Aortic smooth muscle cell (primary cell): ENCODE results near the gene AP4B1. TPM values are rescaled to one million over a fixed set of nuclear protein-coding genes. Genes with fewer than 3 reads are reported as not detected.

Source experiments
- total RNA-seq: library from RNA; depleted of rRNA; stranded (reverse); fragments of >200 nt; gene quantifications from 2 replicates; pipeline ENCODE4 v1.2.3, GENCODE V29; 2014

Gene AP4B1
- 13.4 and 17.8 TPM in 2 replicates for total RNA-seq

DNA sequence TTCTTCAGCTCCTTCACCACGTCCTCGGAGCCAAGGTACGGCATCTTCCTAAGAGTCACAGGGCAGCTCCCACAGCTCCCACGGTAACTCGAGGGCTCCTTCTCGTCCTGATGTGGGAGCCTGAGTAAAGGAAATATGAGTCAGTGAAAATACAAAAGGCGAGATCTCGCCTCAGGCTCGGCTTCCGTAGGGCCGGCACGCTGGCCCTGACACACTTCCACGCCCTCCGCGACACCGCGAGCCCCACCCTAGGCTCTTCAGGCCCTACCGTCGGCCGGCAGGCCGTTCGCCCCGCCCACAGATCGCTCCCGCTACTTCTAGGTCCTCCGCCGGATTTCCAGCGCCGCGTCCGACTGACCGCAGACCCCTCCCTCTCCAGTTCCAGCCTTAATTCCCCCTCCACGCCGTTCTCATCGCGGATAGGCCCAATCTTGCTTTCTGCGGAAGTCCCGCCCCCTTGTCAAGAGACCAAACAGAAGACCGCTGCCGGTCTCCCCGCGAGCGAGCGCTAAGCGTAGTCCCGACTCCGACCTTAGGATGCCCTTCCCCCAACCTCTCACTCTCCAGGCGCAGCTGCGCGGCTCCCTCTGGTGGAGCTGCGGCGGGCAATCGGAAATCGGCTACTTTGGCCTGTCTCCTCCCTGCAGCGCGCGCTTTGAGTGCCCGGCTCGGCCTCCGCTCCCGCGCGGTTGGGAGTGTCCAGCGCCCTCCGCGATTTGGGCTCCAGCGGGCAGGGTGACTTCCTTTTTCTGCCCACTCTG is at the start of gene AP4B1, which contains the start of gene DCLRE1B:
TSS of gene AP4B1 (minus strand) at position 126 of the 761 bp plus-strand sequence. CDS start at position 44, 82 bp downstream.
TSS of gene DCLRE1B (plus strand) at position 653 of the 761 bp plus-strand sequence. CDS start 261 bp downstream, outside the sequence.

DNA sequence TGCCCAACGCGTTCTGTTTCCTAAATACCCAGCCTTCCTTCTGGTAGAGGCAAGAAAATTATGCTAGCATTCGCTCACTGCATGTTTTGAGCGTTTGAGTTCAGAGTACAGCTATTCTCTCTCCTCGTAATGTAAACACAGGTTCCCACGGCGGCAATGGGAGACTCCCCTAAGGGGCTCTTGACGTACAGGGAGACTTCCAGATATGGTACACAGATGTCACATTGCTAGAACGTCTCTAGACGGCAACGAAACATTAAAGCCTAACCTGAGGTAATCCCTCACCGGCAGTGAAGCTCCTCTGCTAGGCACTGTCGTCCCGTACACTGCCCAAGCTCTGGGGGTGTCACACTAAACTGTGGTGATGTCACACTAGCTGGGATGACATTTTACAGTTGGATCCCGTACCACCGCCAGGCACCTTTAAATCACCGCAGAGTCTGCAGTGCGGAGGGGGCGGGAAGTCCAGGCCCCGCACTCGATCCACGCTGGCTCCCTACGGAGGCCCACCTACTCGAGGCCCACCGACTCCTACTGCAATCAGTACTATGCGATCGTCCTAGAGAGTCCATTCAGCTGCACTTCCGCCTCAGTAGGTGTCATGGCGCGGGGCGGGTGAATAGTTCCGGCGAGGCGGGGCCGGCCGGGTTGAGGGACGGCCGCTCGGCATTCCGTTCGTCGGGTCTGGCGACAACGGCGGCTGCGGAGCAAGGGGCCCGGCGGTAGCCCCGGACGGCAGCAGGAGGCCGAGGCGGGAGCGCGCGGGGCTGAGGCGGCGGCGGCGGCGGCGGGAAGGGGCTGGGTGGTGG is 24.5 kb upstream of the AP4B1 start, which contains the start of gene HIPK1:
TSS of gene HIPK1 (plus strand) at position 384 of the 809 bp plus-strand sequence.

DNA sequence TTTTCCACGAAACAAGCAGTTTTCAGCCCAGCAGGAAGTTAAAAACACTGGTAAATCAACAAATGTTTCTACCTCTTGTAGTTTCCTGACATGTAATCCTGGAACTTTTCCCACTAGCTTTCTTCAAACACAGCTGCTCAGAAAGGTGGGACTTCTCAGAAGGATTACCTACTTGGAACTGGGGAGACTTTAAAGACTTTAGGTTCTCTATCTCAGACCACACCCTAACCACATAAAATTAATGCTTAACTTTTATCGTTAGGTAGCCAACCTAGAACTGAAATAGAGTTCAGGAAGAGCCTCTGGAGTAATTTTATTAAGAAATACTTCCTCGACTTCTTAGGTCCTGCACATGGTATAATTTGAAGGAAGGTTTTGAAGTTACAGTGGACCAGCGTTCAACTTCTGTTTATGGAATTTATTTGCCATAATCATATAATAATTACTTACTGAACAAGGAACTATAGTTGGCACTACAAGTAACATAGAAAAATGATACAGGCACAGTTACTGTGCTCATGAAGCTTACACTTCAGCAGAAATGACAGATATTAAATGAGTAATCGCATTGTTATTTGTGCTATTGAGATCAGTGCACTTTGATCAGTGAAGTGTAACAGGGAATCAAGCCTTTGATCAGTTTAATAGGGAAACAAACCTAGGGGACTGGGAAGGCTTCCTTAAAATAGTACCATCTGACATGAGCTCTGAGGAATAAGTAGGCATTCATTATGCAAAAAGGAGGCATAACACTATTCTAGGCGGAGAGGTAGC is 17.0 kb downstream of the AP4B1 start, which contains the start of gene BCL2L15:
TSS of gene BCL2L15 (minus strand) at position 180 of the 774 bp plus-strand sequence. CDS start 206 bp downstream, outside the sequence.

DNA sequence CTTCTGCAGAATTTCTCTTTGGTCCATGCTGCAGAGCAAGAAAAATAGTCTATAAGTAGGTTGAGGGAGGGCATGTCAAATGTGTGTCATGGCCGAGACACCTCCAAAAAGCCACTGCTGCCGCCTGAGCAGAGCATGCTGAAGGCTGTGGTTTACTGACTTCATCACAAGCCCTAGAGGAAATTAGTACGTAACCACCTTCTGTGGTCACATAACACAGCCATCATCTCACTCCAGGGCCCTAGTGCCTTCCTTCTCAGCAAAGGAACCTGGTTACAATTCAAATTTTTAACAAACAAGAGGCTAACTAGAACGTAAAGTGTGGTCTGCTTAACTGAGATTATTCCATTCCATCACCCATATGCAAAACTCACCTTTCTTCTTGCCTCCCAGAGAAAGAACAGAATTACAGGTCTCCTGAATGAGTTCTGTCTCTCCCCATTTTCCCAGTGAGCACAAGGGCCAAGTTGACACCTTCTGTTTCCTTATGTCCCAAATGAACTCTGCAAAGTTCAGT is 32.9 kb downstream of the AP4B1 start, which contains the start of gene PTPN22:
TSS of gene PTPN22 (minus strand) at position 116 of the 517 bp plus-strand sequence.

Other genes starting within 250 kb of the AP4B1 start
- gene PHTF1, start 145.3 kb downstream of the AP4B1 start, total RNA-seq, result 33.6 and 36.3 TPM in 2 replicates
- 5.4 and 12.9 TPM in 2 replicates for gene RSBN1, start 92.3 kb downstream of the AP4B1 start, total RNA-seq
- 0.50 and 1.1 TPM in 2 replicates for gene PTPN22, start 33.1 kb downstream of the AP4B1 start, total RNA-seq
- 0.26 and 0.31 TPM in 2 replicates for gene BCL2L15, start 17.2 kb downstream of the AP4B1 start, total RNA-seq
- 1.9 and 3.2 TPM in 2 replicates for gene DCLRE1B, start 527 bp upstream of the AP4B1 start, total RNA-seq
- 22.6 and 23.5 TPM in 2 replicates for gene HIPK1, start 24.5 kb upstream of the AP4B1 start, total RNA-seq
- gene OLFML3, start 74.7 kb upstream of the AP4B1 start, total RNA-seq, result 19.6 and 50.0 TPM in 2 replicates
- gene SYT6, start 249.1 kb upstream of the AP4B1 start, total RNA-seq, result not detected in 2 replicates